Measurements from ENCODE around the gene SREK1IP1. TPM values are rescaled to one million over a fixed set of nuclear protein-coding genes. Genes with fewer than 3 reads are reported as not detected.
"Not testable (repeated sequence)": the region's sequence is repeated elsewhere in the genome, so short reads cannot be mapped to it uniquely, and the experiment has no call there.

The SREK1IP1 gene
- total RNA-seq, 1 donor from 2014 or later: 7.9 TPM

GRCh38 chr5:64700765-64701164 lies 67.7 kb downstream of the SREK1IP1 start:
- DNase-seq (ENCODE audit: low read depth): no peak
- Histone ChIP-seq H3K27me3 (ENCODE audit: control insufficient read depth, insufficient read depth, low read length) (no peaks in the 10 kb centered on the region), H3K36me3 (ENCODE audit: control insufficient read depth, insufficient read depth, low read length) (no peaks in the 10 kb centered on the region), H3K4me3 (ENCODE audit: low read depth, low read length) (no peak overlapping the region)
- no peak for TF ChIP-seq CTCF (IDR thresholded peaks at IDR 0.05; ENCODE audit: insufficient read depth, low read length, poor library complexity, severe bottlenecking)

- H3K27me3 ChIP-seq (ENCODE audit: control insufficient read depth, insufficient read depth, low read length); DNase-seq (ENCODE audit: low read depth); H3K4me3 ChIP-seq (ENCODE audit: low read depth, low read length); H3K36me3 ChIP-seq (ENCODE audit: control insufficient read depth, insufficient read depth, low read length): not testable (repeated sequence)
Measured at GRCh38 chr5:64696414-64696813, 72.1 kb downstream of the SREK1IP1 start.

GRCh38 chr5:64693636-64694035 lies 74.9 kb downstream of the SREK1IP1 start:
- H3K36me3 ChIP-seq (ENCODE audit: control insufficient read depth, insufficient read depth, low read length): no peaks in the 10 kb centered on the region
- H3K4me3 ChIP-seq (ENCODE audit: low read depth, low read length): no peak overlapping the region
- H3K27me3 ChIP-seq (ENCODE audit: control insufficient read depth, insufficient read depth, low read length): peaks cover 15% of the 10 kb centered on the region
- peak; percentile 10 for DNase-seq (ENCODE audit: low read depth)
- no peak for TF ChIP-seq CTCF (IDR thresholded peaks at IDR 0.05; ENCODE audit: insufficient read depth, low read length, poor library complexity, severe bottlenecking)

GRCh38 chr5:64691291-64691690 lies 77.2 kb downstream of the SREK1IP1 start:
- H3K4me3 ChIP-seq (ENCODE audit: low read depth, low read length): no peak overlapping the region
- peaks cover 15% of the 10 kb centered on the region for H3K27me3 ChIP-seq (ENCODE audit: control insufficient read depth, insufficient read depth, low read length)
- TF ChIP-seq CTCF (IDR thresholded peaks at IDR 0.05; ENCODE audit: insufficient read depth, low read length, poor library complexity, severe bottlenecking): no peak
- no peak for DNase-seq (ENCODE audit: low read depth)
- no peaks in the 10 kb centered on the region for H3K36me3 ChIP-seq (ENCODE audit: control insufficient read depth, insufficient read depth, low read length)

- no peak for DNase-seq (ENCODE audit: low read depth)
- H3K4me3 ChIP-seq (ENCODE audit: low read depth, low read length): peak within 1 kb of the TSS; percentile 29
- no peaks in the 10 kb centered on the region for H3K36me3 ChIP-seq (ENCODE audit: control insufficient read depth, insufficient read depth, low read length)
- no peak for TF ChIP-seq CTCF (IDR thresholded peaks at IDR 0.05; ENCODE audit: insufficient read depth, low read length, poor library complexity, severe bottlenecking)
- peaks cover 15% of the 10 kb centered on the region for H3K27me3 ChIP-seq (ENCODE audit: control insufficient read depth, insufficient read depth, low read length)
Measured at GRCh38 chr5:64690417-64691151, 77.9 kb downstream of the SREK1IP1 start, which contains the start of gene SHISAL2B. Gene SHISAL2B, plus strand, starts transcription at chr5:64690503. Its CDS starts 121 bp downstream, at chr5:64690624.

- H3K27me3 ChIP-seq (ENCODE audit: control insufficient read depth, insufficient read depth, low read length): peaks cover 15% of the 10 kb centered on the region
Measured at GRCh38 chr5:64690104-64690416, 78.4 kb downstream of the SREK1IP1 start.

More at GRCh38 chr5:64690104-64690416, 78.4 kb downstream of the SREK1IP1 start:
- Histone ChIP-seq H3K4me3 (ENCODE audit: low read depth, low read length) (peak overlapping the region; percentile 29), H3K36me3 (ENCODE audit: control insufficient read depth, insufficient read depth, low read length) (no peaks in the 10 kb centered on the region)
- no peak for DNase-seq (ENCODE audit: low read depth)
- TF ChIP-seq CTCF (IDR thresholded peaks at IDR 0.05; ENCODE audit: insufficient read depth, low read length, poor library complexity, severe bottlenecking): no peak
